Activated naive CD4-positive, alpha-beta T cell treated with anti-CD3 and anti-CD28 coated beads, Interleukin-2, amount 50 U/mL, for 24 hours (primary cell): ENCODE measurements around the gene CDHR3.
A peak's percentile ranks its signal among the peaks of the same experiment; 100 is the strongest.

Experiments
- H3K27ac Mint-ChIP-seq: one replicate; pipeline ENCODE4 v1.8.0; 2021; ENCODE audit warnings: mild to moderate bottlenecking, mixed read lengths
- H3K27me3 Mint-ChIP-seq: one replicate; pipeline ENCODE4 v1.8.0; 2021; ENCODE audit warnings: mixed read lengths
- H3K36me3 Mint-ChIP-seq: one replicate; pipeline ENCODE4 v1.8.0; 2021; ENCODE audit warnings: mixed read lengths
- H3K4me1 Mint-ChIP-seq: one replicate; pipeline ENCODE4 v1.8.0; 2021; ENCODE audit warnings: mixed read lengths
- H3K4me3 Mint-ChIP-seq: one replicate; pipeline ENCODE4 v1.8.0; 2021; ENCODE audit warnings: mild to moderate bottlenecking, mixed read lengths
- H3K9me3 Mint-ChIP-seq: one replicate; pipeline ENCODE4 v1.8.0; 2021; ENCODE audit warnings: mixed read lengths

Gene CDHR3

GRCh38 chr7:106042196-106042611, 79.1 kb downstream of the CDHR3 start:
- H3K4me1 Mint-ChIP-seq, result peaks cover 44% of the 10 kb centered on the region
- H3K36me3 Mint-ChIP-seq, result no peaks in the 10 kb centered on the region
- peak overlapping the region; percentile 45 for H3K4me3 Mint-ChIP-seq
- H3K27me3 Mint-ChIP-seq, result peaks cover 2% of the 10 kb centered on the region
- H3K27ac Mint-ChIP-seq, result no peak overlapping the region
- H3K9me3 Mint-ChIP-seq, result no peaks in the 10 kb centered on the region

- Mint-ChIP-seq H3K27me3 (peaks cover 2% of the 10 kb centered on the region), H3K9me3 (no peaks in the 10 kb centered on the region), H3K4me1 (peaks cover 29% of the 10 kb centered on the region), H3K27ac (no peak overlapping the region), H3K4me3 (no peak overlapping the region), H3K36me3 (no peaks in the 10 kb centered on the region)
Measured at GRCh38 chr7:106045139-106045538, 82.1 kb downstream of the CDHR3 start.

- Mint-ChIP-seq H3K4me1 (peaks cover 25% of the 10 kb centered on the region), H3K27ac (no peak overlapping the region), H3K36me3 (no peaks in the 10 kb centered on the region), H3K27me3 (peaks cover 2% of the 10 kb centered on the region), H3K4me3 (no peak overlapping the region), H3K9me3 (no peaks in the 10 kb centered on the region)
Measured at GRCh38 chr7:106045586-106045985, 82.5 kb downstream of the CDHR3 start.

GRCh38 chr7:106047184-106047583, 84.1 kb downstream of the CDHR3 start:
- Mint-ChIP-seq H3K9me3 (no peaks in the 10 kb centered on the region), H3K27me3 (peaks cover 2% of the 10 kb centered on the region), H3K36me3 (no peaks in the 10 kb centered on the region), H3K27ac (no peak overlapping the region), H3K4me1 (peaks cover 9% of the 10 kb centered on the region), H3K4me3 (no peak overlapping the region)

- Mint-ChIP-seq H3K27ac (no peak overlapping the region), H3K36me3 (no peaks in the 10 kb centered on the region), H3K27me3 (no peaks in the 10 kb centered on the region), H3K4me3 (no peak overlapping the region), H3K9me3 (no peaks in the 10 kb centered on the region), H3K4me1 (no peaks in the 10 kb centered on the region)
Measured at GRCh38 chr7:106047818-106048705, 85.0 kb downstream of the CDHR3 start.

GRCh38 chr7:106048706-106049020, 85.6 kb downstream of the CDHR3 start:
- no peaks in the 10 kb centered on the region for H3K4me1 Mint-ChIP-seq
- H3K4me3 Mint-ChIP-seq, result no peak overlapping the region
- H3K9me3 Mint-ChIP-seq, result no peaks in the 10 kb centered on the region
- H3K36me3 Mint-ChIP-seq, result no peaks in the 10 kb centered on the region
- no peak overlapping the region for H3K27ac Mint-ChIP-seq
- H3K27me3 Mint-ChIP-seq, result no peaks in the 10 kb centered on the region

- Mint-ChIP-seq H3K9me3 (no peaks in the 10 kb centered on the region), H3K4me3 (no peak overlapping the region), H3K27ac (no peak overlapping the region), H3K36me3 (no peaks in the 10 kb centered on the region), H3K27me3 (no peaks in the 10 kb centered on the region), H3K4me1 (no peaks in the 10 kb centered on the region)
Measured at GRCh38 chr7:106049139-106049752, 86.2 kb downstream of the CDHR3 start.

GRCh38 chr7:106050002-106050745, 87.1 kb downstream of the CDHR3 start:
- Mint-ChIP-seq H3K4me3 (no peak overlapping the region), H3K9me3 (no peaks in the 10 kb centered on the region), H3K36me3 (no peaks in the 10 kb centered on the region), H3K27me3 (no peaks in the 10 kb centered on the region), H3K4me1 (no peaks in the 10 kb centered on the region), H3K27ac (no peak overlapping the region)

GRCh38 chr7:106050746-106051117, 87.7 kb downstream of the CDHR3 start:
- no peaks in the 10 kb centered on the region for H3K9me3 Mint-ChIP-seq
- H3K4me3 Mint-ChIP-seq, result no peak overlapping the region
- H3K27ac Mint-ChIP-seq, result no peak overlapping the region
- H3K4me1 Mint-ChIP-seq, result no peaks in the 10 kb centered on the region
- H3K36me3 Mint-ChIP-seq, result no peaks in the 10 kb centered on the region
- no peaks in the 10 kb centered on the region for H3K27me3 Mint-ChIP-seq

GRCh38 chr7:106052681-106053080, 89.6 kb downstream of the CDHR3 start:
- Mint-ChIP-seq H3K27ac (no peak overlapping the region), H3K9me3 (no peaks in the 10 kb centered on the region), H3K4me1 (peaks cover 10% of the 10 kb centered on the region), H3K27me3 (no peaks in the 10 kb centered on the region), H3K4me3 (no peak overlapping the region), H3K36me3 (no peaks in the 10 kb centered on the region)

GRCh38 chr7:106053109-106053508, 90.0 kb downstream of the CDHR3 start:
- Mint-ChIP-seq H3K4me1 (peaks cover 14% of the 10 kb centered on the region), H3K9me3 (no peaks in the 10 kb centered on the region), H3K27me3 (no peaks in the 10 kb centered on the region), H3K4me3 (no peak overlapping the region), H3K36me3 (no peaks in the 10 kb centered on the region), H3K27ac (no peak overlapping the region)

- Mint-ChIP-seq H3K27me3 (no peaks in the 10 kb centered on the region), H3K27ac (no peak overlapping the region), H3K4me3 (no peak overlapping the region), H3K4me1 (peaks cover 20% of the 10 kb centered on the region), H3K36me3 (no peaks in the 10 kb centered on the region), H3K9me3 (no peaks in the 10 kb centered on the region)
Measured at GRCh38 chr7:106054156-106054910, 91.3 kb downstream of the CDHR3 start.

- Mint-ChIP-seq H3K36me3 (no peaks in the 10 kb centered on the region), H3K9me3 (no peaks in the 10 kb centered on the region), H3K27ac (no peak overlapping the region)
Measured at GRCh38 chr7:106054971-106055532, 92.0 kb downstream of the CDHR3 start.

GRCh38 chr7:106056513-106057203, 93.6 kb downstream of the CDHR3 start:
- H3K4me1 Mint-ChIP-seq, result peaks cover 20% of the 10 kb centered on the region
- no peak overlapping the region for H3K27ac Mint-ChIP-seq
- no peak overlapping the region for H3K4me3 Mint-ChIP-seq
- no peaks in the 10 kb centered on the region for H3K36me3 Mint-ChIP-seq
- H3K27me3 Mint-ChIP-seq, result no peaks in the 10 kb centered on the region
- no peaks in the 10 kb centered on the region for H3K9me3 Mint-ChIP-seq

More at GRCh38 chr7:106054971-106055532, 92.0 kb downstream of the CDHR3 start:
- Mint-ChIP-seq H3K4me3 (no peak overlapping the region), H3K4me1 (peaks cover 20% of the 10 kb centered on the region), H3K27me3 (no peaks in the 10 kb centered on the region)
